DMS114 treated with DMSO at 0.1 percent for 48 hours (cell line): ENCODE results near the gene STPG1.
"Not testable (repeated sequence)": the region's sequence is repeated elsewhere in the genome, so short reads cannot be mapped to it uniquely, and the experiment has no call there.

Experiments used
- DNase-seq: peaks from one replicate; lab custom pipeline; 2025; ENCODE audit not compliant: unreplicated experiment; lab: John Stamatoyannopoulos, UW

The STPG1 gene, protein sequence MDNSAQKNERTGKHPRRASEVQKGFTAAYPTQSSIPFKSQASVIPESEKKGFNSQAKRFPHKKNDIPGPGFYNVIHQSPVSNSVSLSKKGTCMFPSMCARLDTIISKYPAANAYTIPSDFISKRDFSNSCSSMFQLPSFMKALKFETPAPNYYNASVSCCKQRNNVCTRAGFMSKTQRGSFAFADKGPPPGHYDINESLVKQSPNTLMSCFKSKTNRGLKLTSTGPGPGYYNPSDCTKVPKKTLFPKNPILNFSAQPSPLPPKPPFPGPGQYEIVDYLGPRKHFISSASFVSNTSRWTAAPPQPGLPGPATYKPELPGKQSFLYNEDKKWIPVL

DNA sequence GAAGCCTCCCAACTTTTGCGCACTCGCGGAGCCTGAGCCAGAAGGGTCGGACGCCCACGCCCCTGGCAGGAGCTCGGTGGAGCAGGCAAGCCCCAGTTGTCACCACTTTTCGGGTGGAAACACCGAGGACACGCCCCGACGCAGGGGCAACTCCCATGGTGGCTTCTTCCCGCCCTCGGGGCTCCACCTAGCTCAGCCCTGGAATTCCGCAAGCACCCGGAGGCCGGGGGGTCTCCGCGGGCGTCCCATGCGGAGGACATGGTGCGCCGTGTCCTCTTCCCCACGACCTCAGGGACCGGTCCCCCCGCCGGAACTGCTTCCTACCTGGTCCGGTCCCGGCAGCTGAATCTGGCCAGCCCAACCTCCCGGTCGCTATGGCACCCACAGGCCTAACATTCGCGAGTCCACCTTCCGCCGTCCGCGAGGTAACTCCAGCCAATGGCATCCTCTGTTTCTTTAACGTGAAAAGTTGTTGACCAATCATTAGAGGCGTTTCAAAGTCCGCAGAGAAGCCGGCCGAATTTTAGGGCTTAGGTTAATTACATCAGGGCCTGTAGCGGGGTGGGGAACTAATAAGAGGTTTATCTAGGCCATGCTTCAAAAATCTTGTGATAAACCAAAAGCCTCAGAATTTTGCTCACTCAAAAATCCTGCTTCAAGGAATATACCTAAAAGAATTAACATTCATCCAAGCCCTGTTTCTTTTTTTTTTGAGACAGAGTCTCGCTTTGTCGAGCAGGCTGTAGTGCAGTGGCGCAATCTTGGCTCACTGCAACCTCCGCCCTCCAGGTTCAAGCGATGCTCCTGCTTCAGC is at the start of gene STPG1:
Gene STPG1 (minus strand): TSS at position 433 of the 814 bp plus-strand sequence. CDS start 12,394 bp downstream, outside the sequence.
- DNase-seq, result peak; percentile 82

GRCh38 chr1:24462128-24462527 is 48.5 kb upstream of the STPG1 start:
- not testable (repeated sequence) for DNase-seq

GRCh38 chr1:24459551-24460266 is 46.1 kb upstream of the STPG1 start:
- no peak for DNase-seq

GRCh38 chr1:24457866-24458265 is 44.3 kb upstream of the STPG1 start:
- no peak for DNase-seq

GRCh38 chr1:24455272-24455671 is 41.7 kb upstream of the STPG1 start:
- no peak for DNase-seq

DNA sequence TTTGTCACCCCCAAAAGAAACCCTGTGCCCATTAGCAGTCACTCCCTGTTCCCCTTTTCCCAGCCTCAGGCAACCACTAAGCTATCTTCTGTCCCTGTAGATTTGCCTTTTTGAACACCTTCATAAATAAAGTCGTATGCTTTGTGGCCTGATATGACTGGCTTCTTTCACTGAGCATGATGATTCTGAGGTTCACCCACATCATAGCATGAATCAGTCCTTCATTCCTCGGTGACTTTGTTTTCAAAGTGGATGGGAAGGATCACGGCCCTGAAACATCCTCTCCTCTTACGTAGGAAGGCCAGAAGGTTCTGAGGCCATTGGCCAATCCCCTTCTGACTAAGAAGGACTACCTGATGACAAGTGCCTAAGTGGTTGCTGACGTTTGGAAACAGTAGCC is 41.1 kb upstream of the STPG1 start:
- DNase-seq, result no peak

GRCh38 chr1:24452922-24453485 is 39.4 kb upstream of the STPG1 start:
- no peak for DNase-seq

DNA sequence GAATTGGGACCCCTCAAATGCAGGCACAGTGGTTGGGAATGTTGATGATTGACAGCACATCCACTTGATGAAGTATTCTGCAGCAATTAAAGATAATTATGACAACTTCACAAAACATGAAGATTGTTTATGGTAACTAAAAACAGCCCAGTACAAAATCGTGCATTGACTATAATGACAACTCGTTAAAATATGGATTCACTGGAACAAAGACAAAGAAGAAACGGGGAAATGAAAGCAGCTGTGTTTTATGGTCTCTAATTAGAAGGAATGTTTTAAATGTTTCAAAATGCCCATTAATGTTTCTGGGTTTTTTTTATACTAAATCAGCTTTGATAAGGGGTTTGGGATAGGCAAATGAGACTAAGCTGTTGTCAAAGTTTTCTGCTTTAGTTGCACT is 38.2 kb upstream of the STPG1 start:
- no peak for DNase-seq

GRCh38 chr1:24450857-24451397 is 37.3 kb upstream of the STPG1 start:
- DNase-seq, result no peak

GRCh38 chr1:24450316-24450715 is 36.7 kb upstream of the STPG1 start:
- no peak for DNase-seq

DNA sequence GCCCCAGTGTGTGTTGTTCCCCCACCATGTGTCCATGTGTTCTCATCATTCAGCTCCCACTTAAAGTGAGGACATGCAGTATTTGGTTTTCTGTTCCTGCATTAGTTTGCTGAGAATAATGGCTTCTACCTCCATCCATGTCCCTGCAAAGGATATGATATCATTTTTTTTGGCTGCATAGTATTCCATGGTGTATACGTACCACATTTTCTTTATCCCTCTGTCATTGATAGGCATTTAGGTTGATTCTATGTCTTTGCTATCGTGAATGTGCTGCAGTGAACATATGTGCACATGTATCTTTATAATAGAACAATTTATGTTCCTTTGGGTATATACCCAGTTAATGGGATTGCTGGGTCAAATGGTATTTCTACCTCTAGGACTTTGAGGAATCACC is 32.9 kb upstream of the STPG1 start:
- DNase-seq, result not testable (repeated sequence)

- no peak for DNase-seq
Observed at GRCh38 chr1:24443241-24443656, 29.7 kb upstream of the STPG1 start.

GRCh38 chr1:24442764-24443163 is 29.2 kb upstream of the STPG1 start:
- DNase-seq, result no peak

GRCh38 chr1:24441996-24442668 is 28.6 kb upstream of the STPG1 start:
- no peak for DNase-seq

DNA sequence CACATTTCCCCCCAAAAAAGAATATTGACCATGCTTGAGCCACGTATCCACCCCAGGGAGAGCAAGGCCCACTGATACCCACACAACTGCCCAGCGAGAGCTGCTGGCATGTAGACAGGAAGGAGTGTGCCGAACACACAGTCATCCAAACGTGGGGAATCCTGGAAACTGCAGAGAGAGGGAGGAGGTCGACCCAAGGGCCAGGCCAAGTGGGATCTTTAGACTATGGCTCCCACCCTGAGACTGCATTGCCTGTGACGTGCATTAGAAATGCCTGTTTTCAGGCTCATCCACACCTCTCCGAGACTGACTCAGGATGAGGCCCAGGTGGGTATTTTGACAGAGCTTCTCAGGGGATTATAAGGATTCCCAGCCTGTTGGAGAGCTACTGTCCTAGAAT is 27.9 kb upstream of the STPG1 start:
- DNase-seq, result no peak

- no peak for DNase-seq
Observed at GRCh38 chr1:24440436-24440835, 26.9 kb upstream of the STPG1 start.

DNA sequence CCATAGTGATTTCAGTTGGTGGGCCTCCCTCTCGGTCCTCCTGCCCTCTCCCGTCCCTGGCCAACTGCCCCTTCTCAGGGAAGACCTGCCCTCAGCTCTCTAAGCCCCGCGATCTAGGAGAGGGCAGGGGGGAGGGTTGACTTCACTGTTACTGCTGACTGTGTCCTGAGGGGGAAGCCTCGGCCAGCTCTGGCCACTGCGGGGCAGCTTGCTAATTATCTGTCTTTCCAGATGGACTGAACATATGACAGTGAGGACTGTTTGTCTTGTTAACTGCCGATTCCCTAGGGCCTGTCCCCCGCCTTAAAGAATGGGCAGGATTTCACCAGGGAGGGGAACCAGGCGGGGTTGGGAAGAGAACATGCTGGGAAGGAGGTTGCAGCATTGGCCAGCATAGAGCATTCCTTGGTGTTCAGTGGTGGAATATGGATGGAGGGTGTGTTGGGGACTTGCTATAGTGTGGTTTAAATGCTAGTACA is 24.9 kb upstream of the STPG1 start:
- DNase-seq, result no peak

DNA sequence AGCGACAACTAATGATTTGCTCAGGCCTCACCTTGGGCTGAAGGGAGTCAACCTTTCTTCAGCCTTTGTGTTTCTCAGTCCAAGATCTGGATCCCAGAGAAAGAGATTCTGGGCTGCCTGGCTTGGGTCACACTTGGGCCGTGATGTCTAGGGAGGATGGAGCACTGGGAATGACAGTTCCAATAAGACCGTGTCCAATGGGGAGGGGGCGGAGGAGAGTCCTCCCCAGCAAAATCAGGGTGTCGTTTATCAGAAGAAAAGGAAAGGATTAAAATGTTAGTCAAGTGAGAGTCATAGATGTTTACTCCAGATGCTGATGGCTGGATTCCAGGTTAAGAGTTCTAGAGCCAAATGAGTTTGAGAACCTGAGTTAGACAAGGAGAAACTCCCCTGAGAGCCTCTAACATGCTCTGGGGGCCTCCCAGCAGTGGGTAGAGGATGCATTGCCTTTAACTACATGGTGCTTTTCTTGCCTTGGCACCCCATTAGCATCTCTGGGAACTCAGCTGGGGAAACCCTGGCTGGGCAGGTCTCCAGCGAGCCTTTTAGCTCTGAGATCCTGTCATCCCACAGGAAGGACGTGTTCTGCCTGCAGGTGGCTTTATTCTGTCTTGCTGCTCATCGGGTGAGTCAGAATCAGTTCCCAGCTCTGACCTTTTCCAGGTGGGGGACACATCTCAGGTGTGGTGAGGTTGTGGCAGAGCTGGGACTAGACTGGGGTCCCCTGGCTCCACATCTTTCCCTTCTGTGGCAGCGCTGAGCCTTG is 24.2 kb upstream of the STPG1 start:
- DNase-seq, result no peak

DNA sequence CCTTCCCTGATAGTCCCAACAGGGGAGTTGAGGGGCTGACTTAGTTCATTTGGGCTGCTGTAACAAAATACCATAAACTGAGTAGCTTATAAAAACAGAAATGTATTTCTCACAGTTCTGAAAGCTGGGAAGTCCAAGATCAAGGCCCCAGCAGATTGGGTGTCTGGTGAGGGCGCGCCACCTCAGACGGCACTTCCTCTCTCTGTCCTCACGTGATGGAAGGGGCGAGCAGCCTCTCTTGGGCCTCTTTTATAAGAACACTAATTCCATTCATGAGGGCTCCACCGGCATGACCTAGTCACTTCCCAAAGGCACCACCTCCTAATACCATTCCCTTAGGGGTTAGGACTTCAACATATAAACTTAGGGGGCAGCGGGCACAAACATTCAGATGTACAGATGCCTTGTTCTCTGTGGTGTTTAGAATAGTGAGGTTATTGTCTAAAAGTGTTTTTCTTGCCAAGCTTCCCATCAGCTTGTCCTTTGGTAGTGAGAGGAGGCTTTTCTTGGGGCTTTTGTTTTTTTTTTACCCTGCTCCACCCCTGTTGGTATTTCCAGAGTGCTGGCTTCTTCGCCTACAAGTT is 22.3 kb upstream of the STPG1 start:
- no peak for DNase-seq
